HG02678 (cell line): ENCODE data around the gene SEC14L6.

ENCODE experiments used
- ATAC-seq: cut with Tn5 transposase; IDR thresholded peaks from one replicate; pipeline ENCODE4 v1.9.1; 2021; ENCODE audit warnings: mild to moderate bottlenecking, moderate library complexity; ENCODE audit not compliant: unreplicated experiment

The SEC14L6 gene

GRCh38 chr22:30500628-30501027 is 45.9 kb downstream of the SEC14L6 start:
- no peak for ATAC-seq

- ATAC-seq = no peak
Measured at GRCh38 chr22:30497466-30498150, 48.9 kb downstream of the SEC14L6 start.

GRCh38 chr22:30495041-30495784 is 51.3 kb downstream of the SEC14L6 start:
- no peak for ATAC-seq

- ATAC-seq = no peak
Measured at GRCh38 chr22:30492144-30492543, 54.4 kb downstream of the SEC14L6 start.

GRCh38 chr22:30491381-30491780 is 55.2 kb downstream of the SEC14L6 start:
- ATAC-seq = no peak

GRCh38 chr22:30490399-30490798 is 56.1 kb downstream of the SEC14L6 start:
- no peak for ATAC-seq

GRCh38 chr22:30488121-30488520 is 58.4 kb downstream of the SEC14L6 start:
- ATAC-seq = no peak

GRCh38 chr22:30486661-30487115 is 59.9 kb downstream of the SEC14L6 start:
- ATAC-seq = no peak

GRCh38 chr22:30486118-30486517 is 60.4 kb downstream of the SEC14L6 start:
- no peak for ATAC-seq

- peak; percentile 70 for ATAC-seq
Measured at GRCh38 chr22:30485362-30485988, 61.1 kb downstream of the SEC14L6 start.

GRCh38 chr22:30483169-30483568 is 63.4 kb downstream of the SEC14L6 start:
- ATAC-seq = no peak

- ATAC-seq = no peak
Measured at GRCh38 chr22:30481711-30482110, 64.8 kb downstream of the SEC14L6 start.

GRCh38 chr22:30479981-30480380 is 66.6 kb downstream of the SEC14L6 start:
- no peak for ATAC-seq

GRCh38 chr22:30474683-30475424 is 71.7 kb downstream of the SEC14L6 start:
- no peak for ATAC-seq

GRCh38 chr22:30474121-30474520 is 72.4 kb downstream of the SEC14L6 start:
- ATAC-seq = no peak

- no peak for ATAC-seq
Measured at GRCh38 chr22:30472994-30473720, 73.4 kb downstream of the SEC14L6 start.
